Common myeloid progenitor, CD34-positive (primary cell): ENCODE results near the gene PPP1R13L.

Experiments
- CTCF ChIA-PET: fragments of 350-600 bp; sonication (Branson Sonifier 250); formaldehyde crosslinking; loops from one replicate; lab custom pipeline; 2021; ENCODE audit warnings: antibody characterized with exemption; lab: Charles Lee
- POLR2A ChIA-PET: fragments of 350-600 bp; sonication (Branson Sonifier 250); formaldehyde crosslinking; loops from one replicate; lab custom pipeline; 2021; ENCODE audit warnings: antibody characterized with exemption; lab: Charles Lee
- DNase-seq, 3 donors: peaks; one replicate each; pipeline versions ENCODE4 v3.0.0 to v3.0.0-alpha.2; 2013
- H3K27ac ChIP-seq, 2 experiments: 1 replicate in 1 of 2; 2 replicates in 1 of 2; pipeline ENCODE4 v1.7.0; 2013; ENCODE audit warnings: inconsistent platforms in 2 of 2, low read length in 2 of 2, mild to moderate bottlenecking in 2 of 2, low read depth in 1 of 2, moderate library complexity in 1 of 2; ENCODE audit not compliant: severe bottlenecking in 2 of 2, insufficient read depth in 1 of 2, poor library complexity in 1 of 2
- H3K27me3 ChIP-seq, 5 experiments: replicated peaks in 2 of 5; 1 replicate in 3 of 5; 2 replicates in 2 of 5; pipeline versions ENCODE4 v1.6.1 to v1.7.0; 2013; ENCODE audit warnings: low read length in 4 of 5, mild to moderate bottlenecking in 2 of 5, moderate library complexity in 2 of 5, inconsistent platforms in 1 of 5; ENCODE audit not compliant: insufficient read depth in 5 of 5, control insufficient read depth in 4 of 5
- H3K36me3 ChIP-seq, 4 experiments: 1 replicate in 2 of 4; 2 replicates in 2 of 4; pipeline versions ENCODE4 v1.6.1 to v1.7.0; 2013; ENCODE audit warnings: low read length in 3 of 4, control low read depth in 1 of 4, mild to moderate bottlenecking in 1 of 4; ENCODE audit not compliant: control insufficient read depth in 4 of 4, insufficient read depth in 4 of 4
- H3K4me1 ChIP-seq, 4 experiments: 1 replicate in 3 of 4; 2 replicates in 1 of 4; pipeline versions ENCODE4 v1.6.1 to v1.7.1; 2013; ENCODE audit warnings: low read length in 3 of 4, mild to moderate bottlenecking in 3 of 4, control low read depth in 1 of 4, inconsistent platforms in 1 of 4, moderate library complexity in 1 of 4; ENCODE audit not compliant: control insufficient read depth in 4 of 4, insufficient read depth in 4 of 4; ENCODE audit errors: control extremely low read depth in 1 of 4
- H3K4me3 ChIP-seq, 7 experiments: 1 replicate in 4 of 7; 2 replicates in 3 of 7; pipeline versions ENCODE4 v1.5.1 to v1.7.0; 2013; ENCODE audit warnings: mild to moderate bottlenecking in 7 of 7, low read length in 6 of 7, moderate library complexity in 6 of 7, inconsistent platforms in 2 of 7, low read depth in 2 of 7, control low read depth in 1 of 7; ENCODE audit not compliant: insufficient read depth in 4 of 7, control insufficient read depth in 1 of 7; ENCODE audit errors: extremely low read depth in 1 of 7
- H3K9me3 ChIP-seq, 5 experiments: 1 replicate in 4 of 5; 2 replicates in 1 of 5; pipeline versions ENCODE4 v1.6.1 to v1.7.1; 2013; ENCODE audit warnings: low read length in 4 of 5, mild to moderate bottlenecking in 2 of 5, inconsistent platforms in 1 of 5, low read depth in 1 of 5, moderate library complexity in 1 of 5; ENCODE audit not compliant: control insufficient read depth in 4 of 5, insufficient read depth in 2 of 5; ENCODE audit errors: control extremely low read depth in 1 of 5
- WGBS: methylation state at CpG from one replicate; pipeline ENCODE4 v1.1.5; 2013; ENCODE audit not compliant: insufficient coverage; 5-methylcytosine and 5-hydroxymethylcytosine counted together

The PPP1R13L gene

DNA sequence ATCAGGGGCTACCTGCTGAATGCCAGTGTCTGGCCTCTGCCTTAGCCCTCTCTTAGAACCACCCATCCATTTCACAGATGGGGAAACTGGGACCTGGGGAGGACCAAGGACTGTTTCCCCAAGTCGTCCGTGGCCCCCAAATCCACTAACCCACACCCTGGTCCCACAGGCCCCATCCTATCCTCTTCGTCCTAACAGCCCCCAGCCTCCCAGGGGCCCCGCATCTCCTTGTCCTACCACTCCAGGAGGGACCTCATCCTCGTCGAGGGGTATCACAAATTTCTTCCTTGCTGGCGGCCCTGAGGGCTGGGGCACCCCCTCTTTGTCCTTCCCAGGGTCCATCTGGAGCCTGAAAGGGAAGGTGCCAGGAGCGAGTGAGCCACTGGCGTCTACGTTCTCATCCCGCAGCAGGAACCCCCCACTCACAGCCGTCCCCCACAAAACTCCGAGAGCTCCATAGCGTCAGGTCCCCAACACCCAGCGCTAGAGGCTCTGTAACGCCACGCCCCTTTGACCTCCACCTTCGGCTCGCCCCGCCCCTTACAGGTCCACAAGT is 18.2 kb upstream of the PPP1R13L start:
- WGBS = 23% methylated on average over 20 of the region's 20 CpGs
- Histone ChIP-seq H3K36me3 (peaks cover 5 to 16% (median 12%) of the 10 kb centered on the region in 4 experiments), H3K4me1 (peaks cover 6 to 69% (median 51%) of the 10 kb centered on the region in 4 experiments), H3K4me3 (peak overlapping the region; percentile 71 to 85 (median 75)), H3K27me3 (no peaks in the 10 kb centered on the region), H3K27ac (peak overlapping the region in 1 of 2 experiments; percentile 88), H3K9me3 (no peaks in the 10 kb centered on the region)
- ChIA-PET CTCF (interaction anchor here (1.4 kb wide), 1 partner anchor 57 kb away, joined by 3 read pairs; no protein-coding TSS in a partner anchor), POLR2A (no interaction called here)
- DNase-seq = peak in 1 of 3 donors; percentile 74

DNA sequence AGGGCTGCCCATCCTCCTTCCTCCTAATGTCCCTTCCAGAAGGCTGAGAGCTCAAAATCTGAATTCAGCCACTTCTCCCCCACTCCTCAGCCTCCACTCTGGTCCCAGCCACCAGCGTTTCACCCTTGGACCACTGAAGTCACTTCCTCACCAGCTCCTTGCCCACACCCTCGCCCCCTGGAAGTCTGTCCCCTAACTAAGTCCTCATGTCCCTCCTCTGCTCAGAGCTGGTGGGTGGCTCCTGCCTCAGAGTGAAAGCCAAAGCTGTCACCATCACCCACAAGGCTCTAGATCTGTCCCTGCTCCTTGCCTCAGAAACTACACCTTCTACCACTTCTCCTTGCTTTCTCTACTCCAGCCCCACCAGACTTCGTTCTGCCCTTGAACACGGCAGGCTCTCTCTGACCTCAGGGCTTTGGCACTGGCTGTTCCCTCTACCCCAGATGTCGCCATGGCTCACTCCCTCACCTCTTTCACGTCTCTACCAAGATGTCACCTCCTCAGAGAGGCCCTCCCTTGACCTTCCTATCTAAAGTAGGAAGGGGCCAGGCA is 17.2 kb upstream of the PPP1R13L start:
- no peak for DNase-seq
- Histone ChIP-seq H3K4me1 (peaks cover 6 to 69% (median 49%) of the 10 kb centered on the region in 4 experiments), H3K36me3 (peaks cover 5 to 24% (median 19%) of the 10 kb centered on the region in 4 experiments), H3K27me3 (no peaks in the 10 kb centered on the region), H3K27ac (no peak overlapping the region), H3K9me3 (no peaks in the 10 kb centered on the region), H3K4me3 (no peak overlapping the region)
- 93% methylated on average over 5 of the region's 6 CpGs for WGBS
- ChIA-PET CTCF (interaction anchor here (1.1 to 1.6 kb wide), 5 partner anchors 17 to 64 kb away, joined by 3 to 7 read pairs (median 4); partner anchors contain the start of gene PPP1R13L), POLR2A (no interaction called here)

DNA sequence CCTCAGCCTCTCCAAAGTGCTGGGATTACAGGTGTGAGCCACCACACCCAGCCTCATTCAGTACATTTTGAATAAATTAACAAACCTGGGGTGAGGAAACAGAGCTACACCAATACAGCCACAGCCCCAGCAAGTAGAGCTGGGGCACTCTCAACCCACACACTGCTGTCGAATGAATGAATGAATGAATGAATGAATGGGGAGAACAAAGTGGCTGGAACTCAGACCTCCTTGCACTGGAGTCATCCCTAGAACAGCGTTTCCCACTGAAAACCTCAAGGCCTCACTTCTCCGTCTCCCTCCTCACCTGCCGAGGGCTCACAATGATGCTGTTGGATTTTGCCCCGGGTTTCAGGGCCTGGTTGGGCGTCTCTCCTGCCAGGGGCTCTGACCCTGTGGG is 16.0 kb upstream of the PPP1R13L start:
- H3K36me3 ChIP-seq = peaks cover 5 to 29% (median 28%) of the 10 kb centered on the region in 4 experiments
- H3K4me1 ChIP-seq = peaks cover 6 to 70% (median 49%) of the 10 kb centered on the region in 4 experiments
- no peak overlapping the region for H3K4me3 ChIP-seq
- WGBS = 88% methylated on average over 5 of the region's 6 CpGs
- no peaks in the 10 kb centered on the region for H3K9me3 ChIP-seq
- ChIA-PET CTCF (interaction anchor here (1.3 to 1.6 kb wide), 4 partner anchors 18 to 65 kb away, joined by 4 to 7 read pairs (median 4); no protein-coding TSS in a partner anchor), POLR2A (interaction anchor here (0.6 kb wide), 1 partner anchor 125 kb away, joined by 4 read pairs; no protein-coding TSS in a partner anchor)
- no peak for DNase-seq
- H3K27me3 ChIP-seq = no peaks in the 10 kb centered on the region
- H3K27ac ChIP-seq = peak overlapping the region in 1 of 2 experiments; percentile 58

DNA sequence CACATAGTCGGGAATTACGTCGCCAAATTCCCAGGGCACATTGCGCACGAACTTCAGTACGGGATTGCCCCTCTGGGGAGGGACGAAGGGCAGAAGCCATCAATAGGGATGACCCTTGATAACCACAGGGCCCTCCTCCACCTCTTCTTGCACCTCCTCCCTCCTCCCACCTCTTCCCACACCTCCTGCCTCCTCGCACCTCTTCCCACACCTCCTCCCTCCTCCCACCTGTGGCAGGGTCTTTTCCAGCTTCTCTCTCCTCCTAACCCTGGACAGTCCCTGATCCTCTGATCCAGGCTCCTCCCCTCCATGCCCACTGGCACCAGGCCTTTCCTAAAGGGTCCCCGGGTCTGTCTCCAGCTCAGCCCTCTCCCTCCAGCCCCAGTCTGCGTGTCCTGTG is 15.5 kb upstream of the PPP1R13L start:
- 97% methylated on average over 8 of the region's 10 CpGs for WGBS
- ChIA-PET POLR2A (interaction anchor here (0.6 kb wide), 1 partner anchor 125 kb away, joined by 4 read pairs; no protein-coding TSS in a partner anchor), CTCF (interaction anchor here (1.5 to 1.9 kb wide), 3 partner anchors 18 to 58 kb away, joined by 4 to 7 read pairs (median 4); no protein-coding TSS in a partner anchor)
- no peaks in the 10 kb centered on the region for H3K27me3 ChIP-seq
- peaks cover 5 to 33% (median 30%) of the 10 kb centered on the region in 4 experiments for H3K36me3 ChIP-seq
- peaks cover 6 to 69% (median 49%) of the 10 kb centered on the region in 4 experiments for H3K4me1 ChIP-seq
- no peak overlapping the region for H3K4me3 ChIP-seq
- DNase-seq = no peak
- H3K9me3 ChIP-seq = no peaks in the 10 kb centered on the region
- H3K27ac ChIP-seq = peak overlapping the region in 1 of 2 experiments; percentile 58

DNA sequence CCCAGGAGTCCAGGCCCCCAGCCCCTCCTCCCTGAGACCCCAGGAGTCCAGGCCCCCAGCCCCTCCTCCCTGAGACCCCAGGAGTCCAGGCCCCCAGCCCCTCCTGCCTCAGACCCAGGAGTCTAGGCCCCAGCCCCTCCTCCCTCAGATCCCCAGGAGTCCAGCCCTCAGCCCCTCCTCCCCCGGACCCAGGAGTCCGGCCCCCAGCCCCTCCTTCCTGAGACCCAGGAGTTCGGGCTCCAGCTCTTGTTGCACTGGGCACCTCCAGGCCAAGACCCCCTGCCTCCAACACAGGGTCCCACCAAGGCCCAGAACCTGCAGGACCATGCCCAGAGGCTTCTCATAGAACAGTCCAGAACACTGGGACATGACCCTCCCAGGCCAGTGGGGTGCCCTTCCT is 15.0 kb upstream of the PPP1R13L start:
- Histone ChIP-seq H3K4me1 (peaks cover 6 to 65% (median 47%) of the 10 kb centered on the region in 4 experiments), H3K27ac (peak overlapping the region in 1 of 2 experiments; percentile 43), H3K36me3 (peaks cover 5 to 33% (median 30%) of the 10 kb centered on the region in 4 experiments), H3K4me3 (peak overlapping the region in 2 of 7 experiments; percentile 1 to 52), H3K9me3 (no peaks in the 10 kb centered on the region), H3K27me3 (no peaks in the 10 kb centered on the region)
- no peak for DNase-seq
- ChIA-PET POLR2A (no interaction called here), CTCF (interaction anchor here (1.5 to 1.9 kb wide), 2 partner anchors 18 to 19 kb away, joined by 4 read pairs; no protein-coding TSS in a partner anchor)
- WGBS = 50% methylated on average over 2 of the region's 3 CpGs

DNA sequence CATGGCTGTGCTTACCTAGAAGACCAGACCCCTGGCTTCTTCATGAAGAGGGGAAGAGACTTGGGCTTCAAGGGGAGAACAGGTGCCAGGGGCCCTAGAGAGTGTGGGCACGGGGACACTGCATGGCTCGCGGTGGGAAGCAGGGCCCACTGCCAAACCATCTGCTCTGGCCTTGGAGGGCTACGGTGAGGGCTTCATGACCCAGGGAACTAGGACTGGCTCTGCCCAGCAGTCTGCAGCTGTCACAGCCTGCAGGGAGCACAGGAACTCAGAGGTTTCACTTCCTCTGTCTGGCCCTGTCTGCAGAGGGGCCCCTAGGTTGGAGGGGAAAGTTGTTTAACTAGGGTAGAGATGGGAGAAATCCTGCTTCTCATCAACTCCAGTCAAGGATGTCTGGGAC is 14.5 kb upstream of the PPP1R13L start:
- H3K27me3 ChIP-seq = no peaks in the 10 kb centered on the region
- H3K9me3 ChIP-seq = no peaks in the 10 kb centered on the region
- ChIA-PET CTCF (interaction anchor here (1.5 to 5.3 kb wide), 3 partner anchors 16 to 20 kb away, joined by 4 to 34 read pairs (median 4); partner anchors contain the start of gene PPP1R13L), POLR2A (no interaction called here)
- H3K36me3 ChIP-seq = peaks cover 5 to 37% (median 34%) of the 10 kb centered on the region in 4 experiments
- peak in 2 of 3 donors; percentile 60 to 72 for DNase-seq
- H3K4me3 ChIP-seq = peak overlapping the region in 2 of 7 experiments; percentile 1 to 52
- H3K4me1 ChIP-seq = peaks cover 6 to 60% (median 42%) of the 10 kb centered on the region in 4 experiments
- WGBS = no CpG with 5 or more reads among the region's 4 CpGs
- peak overlapping the region in 1 of 2 experiments; percentile 43 for H3K27ac ChIP-seq
